D721Med (cell line): ENCODE results near the gene TMEM186.

Experiments
- DNase-seq: peaks from one replicate; pipeline ENCODE4 v3.0.0; 2011; ENCODE audit warnings: low spot score; ENCODE audit not compliant: insufficient read length
- FAIRE-seq: peaks from 2 replicates; lab custom pipeline; 2011; peaks lifted over from hg19 to GRCh38; lab: Jason Lieb, UNC
- CTCF ChIP-seq: IDR thresholded peaks from 2 replicates; pipeline ENCODE4 v1.5.1; 2012; ENCODE audit warnings: mild to moderate bottlenecking, control low read depth; ENCODE audit not compliant: insufficient read depth; ENCODE audit errors: missing control alignments

TMEM186 gene

GRCh38 chr16:8781797-8782196 lies 15.6 kb downstream of the TMEM186 start:
- no peak for FAIRE-seq
- DNase-seq = no peak
- no peak for TF ChIP-seq CTCF

GRCh38 chr16:8777217-8777616 lies 20.2 kb downstream of the TMEM186 start:
- FAIRE-seq (no peak), DNase-seq (no peak)
- no peak for TF ChIP-seq CTCF

GRCh38 chr16:8776129-8776584 lies 21.3 kb downstream of the TMEM186 start:
- FAIRE-seq (no peak), DNase-seq (no peak)
- TF ChIP-seq CTCF = no peak

GRCh38 chr16:8775359-8775758 lies 22.1 kb downstream of the TMEM186 start:
- no peak for FAIRE-seq
- no peak for DNase-seq
- no peak for TF ChIP-seq CTCF

GRCh38 chr16:8774208-8774607 lies 23.2 kb downstream of the TMEM186 start:
- DNase-seq (no peak), FAIRE-seq (no peak)
- TF ChIP-seq CTCF = no peak

- FAIRE-seq (no peak), DNase-seq (no peak)
- TF ChIP-seq CTCF = no peak
These were observed 23.9 kb downstream of the TMEM186 start for GRCh38 chr16:8773537-8773936.

GRCh38 chr16:8768692-8769091 lies 28.7 kb downstream of the TMEM186 start:
- no peak for TF ChIP-seq CTCF
- FAIRE-seq (no peak), DNase-seq (no peak)
